B cell (primary cell): ENCODE results near the gene TRIM56. TPM values are rescaled to one million over a fixed set of nuclear protein-coding genes. Genes with fewer than 3 reads are reported as not detected.
"Not testable (repeated sequence)": the region's sequence is repeated elsewhere in the genome, so short reads cannot be mapped to it uniquely, and the experiment has no call there.

Experiments used
- ATAC-seq: fragments of 200-7000 bp; cut with Tn5 transposase; one replicate; pipeline ENCODE4 v1.10.0; 2021; ENCODE audit warnings: low read depth, mild to moderate bottlenecking, moderate number of reproducible peaks, moderate library complexity
- CTCF ChIA-PET: fragments of 350-600 bp; sonication (Branson Sonifier 250); formaldehyde crosslinking; loops from one replicate; lab custom pipeline; 2021; ENCODE audit warnings: antibody characterized with exemption, inconsistent platforms; lab: Charles Lee
- POLR2A ChIA-PET: fragments of 350-600 bp; sonication (Branson Sonifier 250); formaldehyde crosslinking; loops from one replicate; lab custom pipeline; 2021; ENCODE audit warnings: antibody characterized with exemption; lab: Charles Lee
- DNase-seq: peaks from one replicate; pipeline ENCODE4 v3.0.0; 2013
- H2AFZ ChIP-seq: 2 replicates; pipeline ENCODE4 v1.6.1; 2012; ENCODE audit warnings: mild to moderate bottlenecking, low read depth, low read length; ENCODE audit not compliant: insufficient read depth, poor library complexity, severe bottlenecking
- H3K27ac ChIP-seq, 2 donors: 1 replicate in 1 of 2; 2 replicates in 1 of 2; pipeline ENCODE4 v1.5.1; 2012 to 2013; ENCODE audit warnings: low read length in 2 of 2, mild to moderate bottlenecking in 2 of 2, moderate library complexity in 1 of 2
- H3K27me3 ChIP-seq, 4 experiments: fragments of 200-600 bp in 1 of 4; sonication (generic) in 1 of 4; replicated peaks in 1 of 4; 1 replicate in 2 of 4; 2 replicates in 2 of 4; pipeline versions ENCODE4 v1.6.1 to v1.7.0; 2013 to 2016; ENCODE audit warnings: low read length in 3 of 4, mild to moderate bottlenecking in 2 of 4, mixed read lengths in 1 of 4, moderate library complexity in 1 of 4; ENCODE audit not compliant: insufficient read depth in 4 of 4, control insufficient read depth in 3 of 4; ENCODE audit errors: control extremely low read depth in 1 of 4
- H3K36me3 ChIP-seq, 2 experiments: replicated peaks in 1 of 2; 1 replicate in 1 of 2; 2 replicates in 1 of 2; pipeline versions ENCODE4 v1.6.1 to v1.7.1; 2013; ENCODE audit warnings: low read length in 1 of 2; ENCODE audit not compliant: insufficient read depth in 2 of 2, control insufficient read depth in 1 of 2; ENCODE audit errors: control extremely low read depth in 1 of 2, extremely low read depth in 1 of 2
- H3K4me1 ChIP-seq, 2 donors: fragments of 200-600 bp in 1 of 2; sonication (generic) in 1 of 2; 1 replicate in 1 of 2; 2 replicates in 1 of 2; pipeline versions ENCODE4 v1.5.1 to v1.6.1; 2013 to 2017; ENCODE audit warnings: low read length in 2 of 2; ENCODE audit not compliant: control insufficient read depth in 2 of 2, insufficient read depth in 2 of 2
- H3K4me2 ChIP-seq: replicated peaks from 2 replicates; pipeline ENCODE3; 2012; ENCODE audit warnings: mild to moderate bottlenecking, low read depth, low read length; ENCODE audit not compliant: poor library complexity, severe bottlenecking
- H3K4me3 ChIP-seq, 5 experiments: fragments of 200-600 bp in 1 of 5; sonication (generic) in 1 of 5; 1 replicate in 3 of 5; 2 replicates in 2 of 5; pipeline versions ENCODE4 v1.5.1 to v1.7.0; 2011 to 2016; ENCODE audit warnings: low read length in 4 of 5, mild to moderate bottlenecking in 4 of 5, low read depth in 2 of 5, control low read depth in 1 of 5, moderate library complexity in 1 of 5; ENCODE audit not compliant: insufficient read depth in 1 of 5; ENCODE audit errors: control extremely low read depth in 1 of 5, extremely low read depth in 1 of 5
- H3K79me2 ChIP-seq: fragments of 200-600 bp; sonication (generic); one replicate; pipeline ENCODE4 v1.6.0; 2016; ENCODE audit warnings: low read length; ENCODE audit not compliant: control insufficient read depth, insufficient read depth
- H3K9ac ChIP-seq: fragments of 200-600 bp; sonication (generic); 2 replicates; pipeline ENCODE4 v1.6.1; 2017; ENCODE audit warnings: mild to moderate bottlenecking, low read length, moderate library complexity
- H3K9me3 ChIP-seq, 3 donors: one replicate each; pipeline versions ENCODE4 v1.6.1 to v1.7.1; 2013; ENCODE audit warnings: low read length in 2 of 3; ENCODE audit not compliant: control insufficient read depth in 2 of 3, insufficient read depth in 1 of 3; ENCODE audit errors: control extremely low read depth in 1 of 3
- H4K20me1 ChIP-seq: 2 replicates; pipeline ENCODE4 v1.6.0; 2012; ENCODE audit warnings: mild to moderate bottlenecking, low read length; ENCODE audit not compliant: insufficient read depth, control insufficient read depth, poor library complexity, severe bottlenecking
- H3K27ac Mint-ChIP-seq: one replicate; pipeline ENCODE4 v1.8.0; 2021; ENCODE audit warnings: mixed read lengths
- H3K27me3 Mint-ChIP-seq: one replicate; pipeline ENCODE4 v1.8.0; 2021; ENCODE audit warnings: mixed read lengths
- H3K4me1 Mint-ChIP-seq: one replicate; pipeline ENCODE4 v1.8.0; 2021; ENCODE audit warnings: mixed read lengths
- H3K4me3 Mint-ChIP-seq: one replicate; pipeline ENCODE4 v1.8.0; 2021; ENCODE audit warnings: mixed read lengths
- H3K9me3 Mint-ChIP-seq: one replicate; pipeline ENCODE4 v1.8.0; 2022; ENCODE audit warnings: mixed read lengths; ENCODE audit not compliant: insufficient read depth
- EZH2 ChIP-seq: IDR thresholded peaks from 2 replicates; pipeline ENCODE4 v1.6.1; 2012; ENCODE audit warnings: borderline replicate concordance, low read depth, mild to moderate bottlenecking, moderate library complexity, low read length; ENCODE audit not compliant: insufficient read depth, poor library complexity, severe bottlenecking
- WGBS: methylation state at CpG from one replicate; pipeline ENCODE4 v1.1.5; 2013; ENCODE audit warnings: missing lambda C conversion rate; ENCODE audit not compliant: insufficient coverage; 5-methylcytosine and 5-hydroxymethylcytosine counted together
- intact Hi-C: fragments of 100-400 bp; cut with micrococcal nuclease; formaldehyde crosslinking; loops from one replicate; pipeline ENCODE4 v1.10.0; 2022
- polyA plus RNA-seq: library from polyadenylated mRNA; depleted of rRNA; stranded (reverse); fragments of >200 nt; gene quantifications from 2 replicates; pipeline ENCODE4 v1.2.3, GENCODE V29; 2012
- total RNA-seq, 2 donors: library from RNA; stranded (reverse); fragments of 120-200 nt in 1 of 2; gene quantifications; 1 replicate in 1 of 2; 2 replicates in 1 of 2; pipeline versions ENCODE4 v1.2.3 to v1.2.4, GENCODE V29; 2013 to 2022
- TF ChIP-seq, protein P1 (sequence below): fragments of 200-600 bp; IDR thresholded peaks from one replicate; pipeline ENCODE4 v1.8.0; 2022; ENCODE audit warnings: antibody characterized with exemption, mild to moderate bottlenecking

Gene TRIM56
- total and polyA plus RNA-seq, 2 donors (not counting 1 experiment from before 2014, with no cell fraction given): 8.4 to 85.7 TPM

DNA sequence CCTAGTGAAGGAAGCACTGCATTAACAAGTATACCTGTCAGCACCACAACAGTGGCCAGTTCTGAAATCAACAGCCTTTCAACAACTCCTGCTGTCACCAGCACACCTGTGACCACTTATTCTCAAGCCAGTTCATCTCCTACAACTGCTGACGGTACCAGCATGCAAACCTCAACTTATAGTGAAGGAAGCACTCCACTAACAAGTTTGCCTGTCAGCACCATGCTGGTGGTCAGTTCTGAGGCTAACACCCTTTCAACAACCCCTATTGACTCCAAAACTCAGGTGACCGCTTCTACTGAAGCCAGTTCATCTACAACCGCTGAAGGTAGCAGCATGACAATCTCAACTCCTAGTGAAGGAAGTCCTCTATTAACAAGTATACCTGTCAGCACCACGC lies 49.3 kb upstream of the TRIM56 start:
- no peaks in the 10 kb centered on the region for H3K4me1 Mint-ChIP-seq
- no peak overlapping the region for H3K27ac Mint-ChIP-seq
- Histone ChIP-seq H3K79me2 (no peaks in the 10 kb centered on the region), H3K27ac (no peak overlapping the region), H3K9ac (no peak overlapping the region), H2AFZ (no peak overlapping the region), H3K4me2 (no peak overlapping the region), H4K20me1 (no peaks in the 10 kb centered on the region), H3K36me3 (no peaks in the 10 kb centered on the region), H3K4me3 (no peak overlapping the region), H3K9me3 (no peaks in the 10 kb centered on the region), H3K27me3 (peaks cover 0 to 12% (median 0%) of the 10 kb centered on the region in 4 experiments), H3K4me1 (no peaks in the 10 kb centered on the region)
- ATAC-seq: no peak
- DNase-seq: no peak
- intact Hi-C loops: no loop called here
- no peaks in the 10 kb centered on the region for H3K9me3 Mint-ChIP-seq
- TF ChIP-seq, protein P1, sequence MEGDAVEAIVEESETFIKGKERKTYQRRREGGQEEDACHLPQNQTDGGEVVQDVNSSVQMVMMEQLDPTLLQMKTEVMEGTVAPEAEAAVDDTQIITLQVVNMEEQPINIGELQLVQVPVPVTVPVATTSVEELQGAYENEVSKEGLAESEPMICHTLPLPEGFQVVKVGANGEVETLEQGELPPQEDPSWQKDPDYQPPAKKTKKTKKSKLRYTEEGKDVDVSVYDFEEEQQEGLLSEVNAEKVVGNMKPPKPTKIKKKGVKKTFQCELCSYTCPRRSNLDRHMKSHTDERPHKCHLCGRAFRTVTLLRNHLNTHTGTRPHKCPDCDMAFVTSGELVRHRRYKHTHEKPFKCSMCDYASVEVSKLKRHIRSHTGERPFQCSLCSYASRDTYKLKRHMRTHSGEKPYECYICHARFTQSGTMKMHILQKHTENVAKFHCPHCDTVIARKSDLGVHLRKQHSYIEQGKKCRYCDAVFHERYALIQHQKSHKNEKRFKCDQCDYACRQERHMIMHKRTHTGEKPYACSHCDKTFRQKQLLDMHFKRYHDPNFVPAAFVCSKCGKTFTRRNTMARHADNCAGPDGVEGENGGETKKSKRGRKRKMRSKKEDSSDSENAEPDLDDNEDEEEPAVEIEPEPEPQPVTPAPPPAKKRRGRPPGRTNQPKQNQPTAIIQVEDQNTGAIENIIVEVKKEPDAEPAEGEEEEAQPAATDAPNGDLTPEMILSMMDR: no peak
- TF ChIP-seq EZH2: no peak
- POLR2A ChIA-PET: no interaction called here
- WGBS: 79% methylated on average over 4 of the region's 4 CpGs
- CTCF ChIA-PET: no interaction called here
- H3K27me3 Mint-ChIP-seq: peaks cover 4% of the 10 kb centered on the region
- H3K4me3 Mint-ChIP-seq: no peak overlapping the region

- H3K27ac ChIP-seq, intact Hi-C loops, H3K4me3 Mint-ChIP-seq, H3K79me2 ChIP-seq, ATAC-seq, H2AFZ ChIP-seq, H3K4me1 ChIP-seq, POLR2A ChIA-PET, H3K36me3 ChIP-seq, H3K9me3 Mint-ChIP-seq, H3K27me3 Mint-ChIP-seq, CTCF ChIA-PET, H3K4me2 ChIP-seq, H3K4me1 Mint-ChIP-seq, H3K9ac ChIP-seq, H3K27ac Mint-ChIP-seq, H4K20me1 ChIP-seq, DNase-seq, H3K4me3 ChIP-seq: not testable (repeated sequence)
- Histone ChIP-seq H3K9me3 (peaks cover 0 to 13% (median 9%) of the 10 kb centered on the region in 3 donors), H3K27me3 (peaks cover 0 to 15% (median 2%) of the 10 kb centered on the region in 4 experiments)
- 81% methylated on average over 6 of the region's 6 CpGs for WGBS
Observed at GRCh38 chr7:101041283-101041682, 44.0 kb upstream of the TRIM56 start.
